ENCODE measurements around the gene MED13L.
"Not testable (repeated sequence)": the region's sequence is repeated elsewhere in the genome, so short reads cannot be mapped to it uniquely, and the experiment has no call there.

The MED13L gene

DNA sequence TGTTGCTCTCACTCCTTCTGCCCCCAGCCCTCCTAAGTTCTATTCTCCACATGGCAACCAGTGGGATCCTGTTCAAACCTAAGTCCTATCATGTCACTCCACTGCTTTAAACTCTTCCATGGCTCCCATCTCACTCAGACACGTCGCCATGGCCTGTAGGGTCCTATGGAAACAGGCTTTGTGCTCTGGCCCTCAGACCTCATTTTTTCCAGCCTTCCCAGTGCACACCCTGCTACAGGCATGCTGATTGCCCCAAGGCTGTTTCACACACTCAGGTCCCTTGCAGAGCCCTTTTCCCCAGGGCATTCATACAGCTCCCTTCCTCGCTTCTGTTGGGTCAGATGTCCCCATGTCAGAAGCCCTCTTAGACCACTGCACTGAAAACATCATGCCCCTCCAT is 11.2 kb upstream of the MED13L start:
- no peak for FAIRE-seq
- DNase-seq (ENCODE audit: insufficient read length, low spot score): no peak
- TF ChIP-seq, protein P1, sequence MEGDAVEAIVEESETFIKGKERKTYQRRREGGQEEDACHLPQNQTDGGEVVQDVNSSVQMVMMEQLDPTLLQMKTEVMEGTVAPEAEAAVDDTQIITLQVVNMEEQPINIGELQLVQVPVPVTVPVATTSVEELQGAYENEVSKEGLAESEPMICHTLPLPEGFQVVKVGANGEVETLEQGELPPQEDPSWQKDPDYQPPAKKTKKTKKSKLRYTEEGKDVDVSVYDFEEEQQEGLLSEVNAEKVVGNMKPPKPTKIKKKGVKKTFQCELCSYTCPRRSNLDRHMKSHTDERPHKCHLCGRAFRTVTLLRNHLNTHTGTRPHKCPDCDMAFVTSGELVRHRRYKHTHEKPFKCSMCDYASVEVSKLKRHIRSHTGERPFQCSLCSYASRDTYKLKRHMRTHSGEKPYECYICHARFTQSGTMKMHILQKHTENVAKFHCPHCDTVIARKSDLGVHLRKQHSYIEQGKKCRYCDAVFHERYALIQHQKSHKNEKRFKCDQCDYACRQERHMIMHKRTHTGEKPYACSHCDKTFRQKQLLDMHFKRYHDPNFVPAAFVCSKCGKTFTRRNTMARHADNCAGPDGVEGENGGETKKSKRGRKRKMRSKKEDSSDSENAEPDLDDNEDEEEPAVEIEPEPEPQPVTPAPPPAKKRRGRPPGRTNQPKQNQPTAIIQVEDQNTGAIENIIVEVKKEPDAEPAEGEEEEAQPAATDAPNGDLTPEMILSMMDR (IDR thresholded peaks at IDR 0.05; ENCODE audit: insufficient read depth, missing control alignments): no peak

DNA sequence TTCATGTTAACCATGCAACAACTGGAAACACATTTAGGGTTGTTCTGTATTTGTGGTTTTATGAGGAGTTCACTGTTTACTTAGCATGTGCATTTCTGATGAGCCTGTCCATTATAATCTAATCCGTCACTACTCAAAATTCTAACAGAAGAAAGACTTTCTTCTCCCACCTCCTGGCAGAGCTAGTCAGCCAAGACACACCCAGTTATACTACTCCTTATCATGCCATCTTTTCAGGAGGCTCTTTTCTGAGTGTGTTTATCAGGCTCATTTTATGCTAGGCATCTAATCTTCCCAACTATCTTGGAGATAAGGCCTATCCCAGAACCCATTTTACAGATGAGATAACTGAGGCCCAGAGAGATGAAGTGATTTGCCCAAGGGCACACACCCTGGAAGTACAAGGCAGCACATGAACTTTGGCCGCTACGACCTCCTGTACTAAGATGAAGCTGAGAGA is 10.4 kb upstream of the MED13L start:
- TF ChIP-seq, protein P1 (IDR thresholded peaks at IDR 0.05; ENCODE audit: insufficient read depth, missing control alignments): no peak
- DNase-seq (ENCODE audit: insufficient read length, low spot score): no peak
- no peak for FAIRE-seq

DNA sequence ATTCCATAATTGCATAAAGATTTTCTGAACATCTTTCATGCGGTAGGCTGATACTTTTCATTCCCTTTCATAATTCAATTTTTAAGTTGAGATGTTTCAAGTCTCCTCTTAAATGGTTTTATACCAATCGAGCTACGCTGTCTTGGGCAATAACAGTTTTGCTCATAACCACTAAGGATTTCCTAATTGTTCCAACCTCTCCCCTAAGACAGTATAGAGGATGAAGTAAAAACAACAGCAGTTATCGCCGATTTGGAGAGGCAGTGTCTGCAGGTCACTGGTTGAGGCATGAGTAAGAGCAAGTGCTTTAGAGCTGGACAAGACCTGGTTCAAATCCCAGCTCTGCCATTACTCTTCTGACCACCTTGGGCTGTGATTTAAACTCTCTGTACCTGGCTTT is 6.9 kb upstream of the MED13L start:
- no peak for DNase-seq (ENCODE audit: insufficient read length, low spot score)
- TF ChIP-seq, protein P1 (IDR thresholded peaks at IDR 0.05; ENCODE audit: insufficient read depth, missing control alignments): no peak

DNA sequence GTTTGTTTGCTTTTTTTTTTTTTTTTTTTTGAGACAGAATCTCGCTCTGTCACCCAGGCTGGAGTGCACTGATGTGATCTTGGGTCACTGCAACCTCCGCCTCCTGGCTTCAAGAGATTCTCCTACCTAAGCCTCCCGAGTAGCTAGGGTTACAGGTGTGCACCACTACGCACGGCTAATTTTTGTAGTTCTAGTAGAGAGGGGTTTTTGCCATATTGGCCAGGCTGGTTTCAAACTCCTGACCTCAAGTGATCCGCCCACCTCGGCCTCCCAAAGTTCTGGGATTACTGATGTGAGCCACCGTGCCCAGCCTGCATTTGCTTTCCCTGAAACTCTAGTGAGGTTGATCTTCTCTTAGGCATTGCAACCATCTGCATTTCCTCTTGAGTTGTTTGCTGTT is 6.4 kb upstream of the MED13L start:
- DNase-seq (ENCODE audit: insufficient read length, low spot score); FAIRE-seq: not testable (repeated sequence)

More for the DNA sequence above, 6.9 kb upstream of the MED13L start:
- no peak for FAIRE-seq

DNA sequence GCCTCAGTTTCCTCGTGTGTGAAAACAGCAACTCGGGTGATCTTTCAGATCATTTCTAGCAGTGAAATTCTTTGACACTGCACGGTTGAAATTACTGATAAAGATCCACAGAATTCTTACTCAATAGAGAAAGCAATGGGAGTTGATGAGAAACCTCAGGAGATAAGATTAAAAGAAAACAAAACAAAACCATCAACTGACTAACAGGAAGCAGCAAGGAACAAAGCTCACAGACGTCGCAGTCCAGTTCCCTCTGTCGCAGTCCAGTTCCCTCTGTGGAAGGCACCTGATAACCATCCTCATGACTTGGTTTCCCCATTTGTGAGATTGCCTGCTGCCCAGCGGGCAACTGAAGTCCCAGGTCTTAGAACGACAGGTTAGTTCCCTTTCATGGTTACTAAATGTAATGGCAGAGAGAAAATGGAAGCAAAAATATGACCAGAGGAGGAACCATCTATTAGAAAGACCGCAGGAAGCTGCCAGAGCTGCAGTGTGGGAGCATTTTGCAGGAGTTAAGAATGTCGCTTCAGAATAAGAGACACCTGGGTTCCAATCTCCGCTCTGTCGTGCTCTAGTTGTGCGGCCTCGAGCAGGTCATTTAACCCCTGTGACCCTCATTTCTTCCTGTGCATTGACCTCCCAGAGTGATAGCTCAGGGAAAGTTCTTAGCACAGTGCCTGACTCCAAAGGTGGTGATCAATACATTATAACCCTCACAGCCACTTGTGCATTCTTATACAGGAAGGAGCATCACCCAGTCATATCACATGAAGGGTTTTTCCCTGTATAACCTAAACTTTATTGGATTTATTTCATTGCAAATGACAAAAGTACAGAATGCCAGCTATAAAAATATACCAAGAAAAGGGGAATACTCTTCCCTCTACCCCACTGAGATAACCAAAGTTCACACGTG is 5.1 kb upstream of the MED13L start:
- FAIRE-seq: no peak
- DNase-seq (ENCODE audit: insufficient read length, low spot score): no peak

DNA sequence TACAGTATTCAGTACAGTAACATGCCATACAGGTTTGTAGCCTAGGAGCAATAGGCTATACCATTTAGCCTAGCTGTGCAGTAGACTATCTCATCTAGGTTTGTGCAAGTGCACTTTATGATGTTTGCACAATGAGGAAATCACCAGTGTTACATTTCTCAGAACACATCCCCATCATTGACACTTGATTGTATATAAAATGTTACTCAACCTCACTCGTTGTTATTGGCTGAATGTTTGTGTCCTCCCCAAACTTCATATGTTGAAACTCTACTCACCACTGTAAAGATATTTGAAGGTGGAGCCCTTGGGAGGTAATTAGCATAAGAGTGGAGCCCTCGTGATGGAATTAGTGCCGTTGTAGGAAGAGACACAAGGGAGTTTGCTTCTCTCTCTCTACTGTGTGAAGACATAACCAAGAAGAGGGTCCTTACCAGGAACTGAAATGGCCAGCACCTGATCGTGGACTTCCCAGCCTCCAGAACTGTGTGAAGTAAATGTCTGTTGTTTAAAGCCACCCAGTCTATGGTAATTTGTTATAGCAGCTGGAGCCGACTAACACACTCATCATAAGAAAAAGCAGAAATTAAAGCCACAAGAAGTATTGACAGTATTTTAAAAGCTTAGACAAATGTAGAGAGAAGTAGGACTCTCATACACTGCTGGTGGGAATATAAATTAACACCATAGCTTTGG is 3.2 kb upstream of the MED13L start:
- DNase-seq (ENCODE audit: insufficient read length, low spot score) (no peak), FAIRE-seq (no peak)
- TF ChIP-seq, protein P1 (IDR thresholded peaks at IDR 0.05; ENCODE audit: insufficient read depth, missing control alignments): no peak

More for the DNA sequence above, 5.1 kb upstream of the MED13L start:
- TF ChIP-seq, protein P1 (IDR thresholded peaks at IDR 0.05; ENCODE audit: insufficient read depth, missing control alignments): no peak

DNA sequence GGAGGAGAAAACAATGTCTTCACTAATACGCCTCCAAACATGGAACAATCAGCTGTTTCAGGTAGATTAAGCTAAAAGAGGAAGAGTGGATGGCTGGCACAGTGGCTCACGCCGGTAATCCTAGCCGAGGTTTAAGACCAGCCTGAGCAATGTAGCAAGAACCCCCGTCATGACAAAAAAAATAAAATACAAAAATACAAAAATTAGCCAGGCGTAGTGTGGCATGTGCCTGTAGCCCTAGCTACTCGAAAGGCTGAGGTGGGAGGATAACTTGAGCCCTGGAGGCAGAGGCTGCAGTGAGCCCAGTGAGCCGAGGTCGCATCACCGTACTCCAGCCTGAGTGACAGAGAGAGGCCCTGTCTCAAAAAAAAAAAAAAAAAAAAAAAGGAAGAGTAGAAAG is 1.2 kb upstream of the MED13L start:
- TF ChIP-seq, protein P1 (IDR thresholded peaks at IDR 0.05; ENCODE audit: insufficient read depth, missing control alignments): no peak
- no peak for DNase-seq (ENCODE audit: insufficient read length, low spot score)
- FAIRE-seq: no peak
